Neuron (in vitro differentiated cells): ENCODE measurements around the gene HOMEZ.
A peak's percentile ranks its signal among the peaks of the same experiment; 100 is the strongest.
"Not testable (repeated sequence)": the region's sequence is repeated elsewhere in the genome, so short reads cannot be mapped to it uniquely, and the experiment has no call there.

Experiments
- H2AFZ ChIP-seq: one replicate; pipeline ENCODE4 v1.6.1; 2013; ENCODE audit warnings: low read depth, mild to moderate bottlenecking, inconsistent platforms, low read length, moderate library complexity
- H3K27me3 ChIP-seq: one replicate; pipeline ENCODE4 v1.6.1; 2013; ENCODE audit warnings: low read length; ENCODE audit not compliant: insufficient read depth
- H3K36me3 ChIP-seq: one replicate; pipeline ENCODE4 v1.6.1; 2013; ENCODE audit warnings: low read length; ENCODE audit not compliant: insufficient read depth
- H3K4me1 ChIP-seq: one replicate; pipeline ENCODE4 v1.6.1; 2013; ENCODE audit warnings: low read length; ENCODE audit not compliant: insufficient read depth
- H3K4me3 ChIP-seq: 2 replicates; pipeline ENCODE4 v1.5.1; 2013; ENCODE audit warnings: mild to moderate bottlenecking, low read length, moderate library complexity
- H3K9me3 ChIP-seq: one replicate; pipeline ENCODE4 v1.6.1; 2013; ENCODE audit warnings: low read length

The HOMEZ gene

GRCh38 chr14:23245282-23245681 lies 40.6 kb downstream of the HOMEZ start:
- Histone ChIP-seq H2AFZ (no peak overlapping the region), H3K36me3 (no peaks in the 10 kb centered on the region), H3K9me3 (no peaks in the 10 kb centered on the region), H3K4me1 (no peaks in the 10 kb centered on the region), H3K4me3 (no peak overlapping the region), H3K27me3 (no peaks in the 10 kb centered on the region)

GRCh38 chr14:23243066-23243465 lies 42.9 kb downstream of the HOMEZ start:
- no peak overlapping the region for H2AFZ ChIP-seq
- H3K36me3 ChIP-seq, result no peaks in the 10 kb centered on the region

GRCh38 chr14:23242076-23242475 lies 43.9 kb downstream of the HOMEZ start:
- Histone ChIP-seq H3K36me3 (no peaks in the 10 kb centered on the region), H3K9me3 (no peaks in the 10 kb centered on the region), H3K27me3 (no peaks in the 10 kb centered on the region), H2AFZ (no peak overlapping the region), H3K4me1 (no peaks in the 10 kb centered on the region), H3K4me3 (no peak overlapping the region)

More at GRCh38 chr14:23243066-23243465, 42.9 kb downstream of the HOMEZ start:
- Histone ChIP-seq H3K9me3 (no peaks in the 10 kb centered on the region), H3K4me3 (no peak overlapping the region), H3K4me1 (no peaks in the 10 kb centered on the region), H3K27me3 (no peaks in the 10 kb centered on the region)

GRCh38 chr14:23241061-23241715 lies 44.7 kb downstream of the HOMEZ start:
- not testable (repeated sequence) for H2AFZ ChIP-seq, H3K36me3 ChIP-seq, H3K9me3 ChIP-seq, H3K4me1 ChIP-seq, H3K4me3 ChIP-seq, H3K27me3 ChIP-seq

- Histone ChIP-seq H3K27me3 (no peaks in the 10 kb centered on the region), H3K9me3 (no peaks in the 10 kb centered on the region), H2AFZ (no peak overlapping the region), H3K36me3 (no peaks in the 10 kb centered on the region), H3K4me1 (no peaks in the 10 kb centered on the region), H3K4me3 (no peak overlapping the region)
Measured at GRCh38 chr14:23240661-23241060, 45.3 kb downstream of the HOMEZ start.

GRCh38 chr14:23237772-23238594 lies 47.9 kb downstream of the HOMEZ start, which contains the start of gene RNF212B:
RNF212B (plus strand) TSS chr14:23237936; CDS start chr14:23240346, 2,410 bp downstream.
- Histone ChIP-seq H3K9me3 (no peaks in the 10 kb centered on the region), H3K4me1 (no peaks in the 10 kb centered on the region), H3K27me3 (no peaks in the 10 kb centered on the region), H3K36me3 (no peaks in the 10 kb centered on the region), H2AFZ (peak within 1 kb of the TSS; percentile 70), H3K4me3 (peak within 1 kb of the TSS; percentile 23)

- not testable (repeated sequence) for H2AFZ ChIP-seq, H3K36me3 ChIP-seq, H3K9me3 ChIP-seq, H3K4me1 ChIP-seq, H3K4me3 ChIP-seq, H3K27me3 ChIP-seq
Measured at GRCh38 chr14:23232241-23232808, 53.6 kb downstream of the HOMEZ start.

- no peaks in the 10 kb centered on the region for H3K36me3 ChIP-seq
- H2AFZ ChIP-seq, result no peak overlapping the region
- H3K4me1 ChIP-seq, result no peaks in the 10 kb centered on the region
- no peaks in the 10 kb centered on the region for H3K27me3 ChIP-seq
- H3K4me3 ChIP-seq, result no peak overlapping the region
- no peaks in the 10 kb centered on the region for H3K9me3 ChIP-seq
Measured at GRCh38 chr14:23228812-23229211, 57.1 kb downstream of the HOMEZ start.

- Histone ChIP-seq H3K27me3 (no peaks in the 10 kb centered on the region), H3K4me3 (no peak overlapping the region)
Measured at GRCh38 chr14:23227566-23227965, 58.4 kb downstream of the HOMEZ start.

GRCh38 chr14:23224958-23225357 lies 61.0 kb downstream of the HOMEZ start:
- H2AFZ ChIP-seq, H3K36me3 ChIP-seq, H3K9me3 ChIP-seq, H3K4me1 ChIP-seq, H3K4me3 ChIP-seq, H3K27me3 ChIP-seq: not testable (repeated sequence)

More at GRCh38 chr14:23227566-23227965, 58.4 kb downstream of the HOMEZ start:
- Histone ChIP-seq H3K36me3 (no peaks in the 10 kb centered on the region), H3K9me3 (no peaks in the 10 kb centered on the region), H3K4me1 (no peaks in the 10 kb centered on the region), H2AFZ (no peak overlapping the region)
